GM19455 (cell line): ENCODE data around the gene GPR18.
"Not testable (repeated sequence)": the region's sequence is repeated elsewhere in the genome, so short reads cannot be mapped to it uniquely, and the experiment has no call there.

ENCODE experiments used
- ATAC-seq: cut with Tn5 transposase; IDR thresholded peaks from one replicate; pipeline ENCODE4 v1.9.1; 2021; ENCODE audit not compliant: unreplicated experiment

The GPR18 gene

GRCh38 chr13:99268822-99269221 is 10.6 kb upstream of the GPR18 start:
- no peak for ATAC-seq

- no peak for ATAC-seq
These were observed 9.7 kb upstream of the GPR18 start for GRCh38 chr13:99267927-99268326.

GRCh38 chr13:99266827-99267226 is 8.6 kb upstream of the GPR18 start:
- ATAC-seq = no peak

GRCh38 chr13:99265821-99266426 is 7.7 kb upstream of the GPR18 start:
- ATAC-seq = no peak

- ATAC-seq = no peak
These were observed 7.1 kb upstream of the GPR18 start for GRCh38 chr13:99265162-99265800.

GRCh38 chr13:99264051-99264450 is 5.9 kb upstream of the GPR18 start:
- ATAC-seq = no peak

GRCh38 chr13:99263126-99263785 is 5.1 kb upstream of the GPR18 start:
- no peak for ATAC-seq

GRCh38 chr13:99261059-99261458 is 2.9 kb upstream of the GPR18 start:
- no peak for ATAC-seq

- no peak for ATAC-seq
These were observed 2.0 kb upstream of the GPR18 start for GRCh38 chr13:99260216-99260615.

GRCh38 chr13:99258946-99259345 is 767 bp upstream of the GPR18 start:
- ATAC-seq = peak; percentile 59

- ATAC-seq = no peak
These were observed 888 bp downstream of the GPR18 start for GRCh38 chr13:99257291-99257690.

- ATAC-seq = no peak
These were observed 1.5 kb downstream of the GPR18 start for GRCh38 chr13:99256709-99257108.

- no peak for ATAC-seq
These were observed 1.9 kb downstream of the GPR18 start for GRCh38 chr13:99256283-99256682.

GRCh38 chr13:99255271-99255670 is 2.9 kb downstream of the GPR18 start:
- ATAC-seq = no peak

GRCh38 chr13:99254830-99255229 is 3.3 kb downstream of the GPR18 start:
- ATAC-seq = no peak

GRCh38 chr13:99251921-99252320 is 6.3 kb downstream of the GPR18 start:
- ATAC-seq = no peak

GRCh38 chr13:99250982-99251825 is 7.0 kb downstream of the GPR18 start:
- ATAC-seq = no peak

- not testable (repeated sequence) for ATAC-seq
These were observed 8.6 kb downstream of the GPR18 start for GRCh38 chr13:99249606-99250005.

GRCh38 chr13:99249178-99249577 is 9.0 kb downstream of the GPR18 start:
- not testable (repeated sequence) for ATAC-seq

GRCh38 chr13:99246100-99246499 is 12.1 kb downstream of the GPR18 start:
- ATAC-seq = no peak

- no peak for ATAC-seq
These were observed 20.1 kb downstream of the GPR18 start for GRCh38 chr13:99237981-99238662.
